A673 (cell line): Measurements from ENCODE around the gene DPP10. TPM values are rescaled to one million over a fixed set of nuclear protein-coding genes. Genes with fewer than 3 reads are reported as not detected.

ENCODE experiments used
- BruUV-seq: library from RNA; stranded (reverse); fragments of 400-500 nt; replicated peaks from 2 replicates; lab custom pipeline; 2021; lab: Mats Ljungman, UMichigan
- CTCF ChIA-PET: fragments of 300-600 bp; sonication (Branson Sonifier 250); formaldehyde crosslinking; loops from one replicate; lab custom pipeline; 2022; ENCODE audit warnings: antibody characterized with exemption; lab: Charles Lee
- POLR2A ChIA-PET: fragments of 300-600 bp; sonication (Branson Sonifier 250); formaldehyde crosslinking; loops from one replicate; lab custom pipeline; 2022; ENCODE audit warnings: antibody characterized with exemption; ENCODE audit not compliant: low non-redundant PET; lab: Charles Lee
- DNase-seq: peaks from one replicate; pipeline ENCODE4 v3.0.0-alpha.2; 2015; ENCODE audit warnings: low spot score
- H3K27ac ChIP-seq: fragments of 200-600 bp; sonication (generic); 2 replicates; pipeline ENCODE4 v1.5.1; 2016; ENCODE audit warnings: mixed run types, low read depth, mild to moderate bottlenecking, mixed read lengths, antibody characterized with exemption, low read length; ENCODE audit not compliant: poor library complexity, severe bottlenecking
- H3K27me3 ChIP-seq: fragments of 200-600 bp; sonication (generic); replicated peaks from 2 replicates; pipeline ENCODE4 v1.6.1; 2017; ENCODE audit warnings: mixed run types, low read depth, mild to moderate bottlenecking, mixed read lengths, antibody characterized with exemption, low read length; ENCODE audit not compliant: insufficient read depth, poor library complexity
- H3K36me3 ChIP-seq: fragments of 200-600 bp; sonication (generic); 2 replicates; pipeline ENCODE4 v1.6.1; 2016; ENCODE audit warnings: mixed run types, mild to moderate bottlenecking, mixed read lengths, antibody characterized with exemption, low read length; ENCODE audit not compliant: insufficient read depth, poor library complexity, severe bottlenecking
- H3K4me1 ChIP-seq: fragments of 200-600 bp; sonication (generic); 2 replicates; pipeline ENCODE4 v1.6.1; 2017; ENCODE audit warnings: mixed run types, mild to moderate bottlenecking, mixed read lengths, antibody characterized with exemption, low read length; ENCODE audit not compliant: insufficient read depth, poor library complexity, severe bottlenecking
- H3K4me3 ChIP-seq: fragments of 200-600 bp; sonication (generic); 2 replicates; pipeline ENCODE4 v1.5.1; 2016; ENCODE audit warnings: low read depth, mixed run types, mild to moderate bottlenecking, mixed read lengths, low read length; ENCODE audit not compliant: poor library complexity, severe bottlenecking
- H3K9me3 ChIP-seq: fragments of 200-600 bp; sonication (generic); 2 replicates; pipeline ENCODE4 v1.6.1; 2016; ENCODE audit warnings: mixed run types, low read depth, mild to moderate bottlenecking, mixed read lengths, antibody characterized with exemption, low read length; ENCODE audit not compliant: poor library complexity, severe bottlenecking
- CTCF ChIP-seq: fragments of 300-800, 200-600 bp; sonication (generic); conservative IDR thresholded peaks from 2 replicates; pipeline ENCODE4 v1.5.1; 2017; ENCODE audit warnings: low read depth, mild to moderate bottlenecking, antibody characterized with exemption, low read length, moderate library complexity, mixed read lengths
- EZH2 ChIP-seq: fragments of 200-600 bp; sonication (generic); IDR thresholded peaks from 2 replicates; pipeline ENCODE4 v1.6.1; 2017; ENCODE audit warnings: borderline replicate concordance, low read depth, mild to moderate bottlenecking, mixed read lengths, antibody characterized with exemption, low read length; ENCODE audit not compliant: poor library complexity, severe bottlenecking
- intact Hi-C: fragments of 100-400 bp; cut with micrococcal nuclease; formaldehyde crosslinking; loops from one replicate; pipeline ENCODE4 v1.10.0; 2022; ENCODE audit not compliant: unreplicated experiment
- total RNA-seq: library from RNA; stranded (reverse); gene quantifications from 2 replicates; pipeline ENCODE4 v1.2.3, GENCODE V29; 2021

Gene DPP10
- total RNA-seq, 1 experiment from 2014 or later, result not detected

GRCh38 chr2:115807276-115807675 lies 1364.8 kb downstream of the DPP10 start:
- BruUV-seq, result no TSS peak
- Histone ChIP-seq H3K9me3 (peaks cover 23% of the 10 kb centered on the region), H3K36me3 (no peaks in the 10 kb centered on the region), H3K27ac (no peak overlapping the region), H3K4me3 (no peak overlapping the region), H3K4me1 (no peaks in the 10 kb centered on the region), H3K27me3 (no peaks in the 10 kb centered on the region)
- TF ChIP-seq CTCF (no peak), EZH2 (no peak)
- ChIA-PET POLR2A (no interaction called here), CTCF (no interaction called here)
- intact Hi-C loops, result no loop called here
- no peak for DNase-seq

- H3K4me3 ChIP-seq, result no peak overlapping the region
- TF ChIP-seq EZH2, result no peak
- no peak for TF ChIP-seq CTCF
- no peak for DNase-seq
- no TSS peak for BruUV-seq
- no peaks in the 10 kb centered on the region for H3K27me3 ChIP-seq
- CTCF ChIA-PET, result no interaction called here
- peaks cover 4% of the 10 kb centered on the region for H3K9me3 ChIP-seq
- no peaks in the 10 kb centered on the region for H3K4me1 ChIP-seq
- intact Hi-C loops, result no loop called here
- POLR2A ChIA-PET, result no interaction called here
- H3K27ac ChIP-seq, result no peak overlapping the region
- no peaks in the 10 kb centered on the region for H3K36me3 ChIP-seq
Measured at GRCh38 chr2:115825912-115826311, 1383.5 kb downstream of the DPP10 start.

- Histone ChIP-seq H3K9me3 (peaks cover 8% of the 10 kb centered on the region), H3K36me3 (no peaks in the 10 kb centered on the region), H3K27me3 (no peaks in the 10 kb centered on the region), H3K4me1 (no peaks in the 10 kb centered on the region), H3K27ac (no peak overlapping the region), H3K4me3 (no peak overlapping the region)
- no peak for DNase-seq
- intact Hi-C loops, result no loop called here
- POLR2A ChIA-PET, result no interaction called here
- CTCF ChIA-PET, result no interaction called here
- no peak for TF ChIP-seq CTCF
- TF ChIP-seq EZH2, result no peak
- no TSS peak for BruUV-seq
Measured at GRCh38 chr2:115833196-115833595, 1390.8 kb downstream of the DPP10 start.
